Peyer's patch (tissue), 4 donors: ENCODE measurements around the gene FFAR4. TPM values are rescaled to one million over a fixed set of nuclear protein-coding genes. Genes with fewer than 3 reads are reported as not detected.

Experiments
- DNase-seq, 3 donors: peaks; one replicate each; pipeline ENCODE4 v3.0.0-alpha.2; 2017 to 2019
- H3K27ac ChIP-seq, 4 donors: fragments of 200-600 bp; sonication (generic); one replicate each; pipeline ENCODE4 v1.5.1; 2016 to 2019
- H3K27me3 ChIP-seq, 2 donors: fragments of 200-600 bp; sonication (generic); one replicate each; pipeline ENCODE4 v1.5.1; 2019
- H3K36me3 ChIP-seq, 3 donors: fragments of 200-600 bp; sonication (generic); one replicate each; pipeline ENCODE4 v1.5.1; 2016 to 2019
- H3K4me1 ChIP-seq, 4 donors: fragments of 200-600 bp; sonication (generic); one replicate each; pipeline ENCODE4 v1.5.1; 2016 to 2019
- H3K4me3 ChIP-seq, 4 donors: fragments of 200-600 bp; sonication (generic); 1 replicate in 3 of 4; 2 replicates in 1 of 4; pipeline ENCODE4 v1.5.1; 2016 to 2019; ENCODE audit warnings: mild to moderate bottlenecking in 1 of 4
- H3K9me3 ChIP-seq, 4 donors: fragments of 200-600 bp; sonication (generic); one replicate each; pipeline ENCODE4 v1.5.1; 2016 to 2019; ENCODE audit warnings: mild to moderate bottlenecking in 1 of 4
- POLR2A ChIP-seq, 2 donors: fragments of 450-650 bp; IDR thresholded peaks; one replicate each; pipeline ENCODE4 v1.5.1; 2017; ENCODE audit warnings: antibody characterized with exemption in 2 of 2, mild to moderate bottlenecking in 2 of 2, moderate library complexity in 2 of 2
- total RNA-seq, 4 donors: library from RNA; depleted of rRNA; stranded (reverse); fragments of >200 nt; gene quantifications; one replicate each; pipeline ENCODE4 v1.1.0, GENCODE V29; 2016
- TF ChIP-seq, protein P1 (sequence below), 6 experiments: fragments of 450-650 bp in 4 of 6; fragments of 200-600 bp in 2 of 6; sonication (generic) in 1 of 6; IDR thresholded peaks; one replicate each; pipeline ENCODE4 v1.5.1; 2017 to 2019; ENCODE audit warnings: antibody characterized with exemption in 6 of 6, mild to moderate bottlenecking in 3 of 6, moderate library complexity in 1 of 6

FFAR4 gene
- total RNA-seq, 4 donors from 2014 or later = 0.80 to 2.5 (median 2.3) TPM; not detected in 1

DNA sequence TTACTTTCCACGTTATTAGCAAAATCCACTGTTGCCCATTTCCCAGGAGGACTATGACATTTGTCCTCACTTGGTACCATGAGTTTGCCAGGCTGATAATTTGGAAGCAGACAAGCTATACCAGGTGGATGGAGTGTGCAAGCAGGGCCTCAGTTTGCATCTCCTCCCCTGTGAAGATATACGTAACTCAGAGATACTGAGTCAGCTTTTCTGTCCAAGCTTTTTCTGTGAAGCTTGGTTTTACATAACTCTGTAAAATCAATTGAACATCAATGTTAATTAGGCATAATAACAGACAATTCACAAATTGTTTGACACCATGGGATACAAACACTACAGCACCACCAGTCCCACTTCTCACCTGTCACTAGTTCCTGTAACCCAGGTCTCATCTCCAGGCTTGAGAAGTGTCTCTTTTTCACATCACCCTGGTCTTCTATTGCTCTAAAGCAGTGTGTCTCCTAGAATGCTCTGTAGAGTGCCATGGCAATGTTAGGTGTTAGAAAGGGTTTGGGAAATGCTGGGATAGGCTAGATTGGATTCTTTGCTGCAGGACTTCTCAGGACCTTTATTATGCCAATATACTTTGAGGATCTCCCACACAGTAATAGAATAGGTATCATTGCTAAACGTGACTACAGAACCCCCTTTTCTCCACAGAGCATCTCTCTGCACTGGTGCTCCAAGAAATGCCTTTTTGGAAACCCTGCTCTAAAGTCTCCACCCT is 13.7 kb downstream of the FFAR4 start:
- Histone ChIP-seq H3K4me1 (no peaks in the 10 kb centered on the region), H3K27ac (no peak overlapping the region), H3K27me3 (no peaks in the 10 kb centered on the region), H3K9me3 (peaks cover 0 to 3% (median 0%) of the 10 kb centered on the region in 4 donors), H3K36me3 (no peaks in the 10 kb centered on the region), H3K4me3 (no peak overlapping the region)
- no peak for DNase-seq
- TF ChIP-seq, protein P1, sequence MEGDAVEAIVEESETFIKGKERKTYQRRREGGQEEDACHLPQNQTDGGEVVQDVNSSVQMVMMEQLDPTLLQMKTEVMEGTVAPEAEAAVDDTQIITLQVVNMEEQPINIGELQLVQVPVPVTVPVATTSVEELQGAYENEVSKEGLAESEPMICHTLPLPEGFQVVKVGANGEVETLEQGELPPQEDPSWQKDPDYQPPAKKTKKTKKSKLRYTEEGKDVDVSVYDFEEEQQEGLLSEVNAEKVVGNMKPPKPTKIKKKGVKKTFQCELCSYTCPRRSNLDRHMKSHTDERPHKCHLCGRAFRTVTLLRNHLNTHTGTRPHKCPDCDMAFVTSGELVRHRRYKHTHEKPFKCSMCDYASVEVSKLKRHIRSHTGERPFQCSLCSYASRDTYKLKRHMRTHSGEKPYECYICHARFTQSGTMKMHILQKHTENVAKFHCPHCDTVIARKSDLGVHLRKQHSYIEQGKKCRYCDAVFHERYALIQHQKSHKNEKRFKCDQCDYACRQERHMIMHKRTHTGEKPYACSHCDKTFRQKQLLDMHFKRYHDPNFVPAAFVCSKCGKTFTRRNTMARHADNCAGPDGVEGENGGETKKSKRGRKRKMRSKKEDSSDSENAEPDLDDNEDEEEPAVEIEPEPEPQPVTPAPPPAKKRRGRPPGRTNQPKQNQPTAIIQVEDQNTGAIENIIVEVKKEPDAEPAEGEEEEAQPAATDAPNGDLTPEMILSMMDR (IDR thresholded peaks at IDR 0.05) = no peak
- no peak for TF ChIP-seq POLR2A (IDR thresholded peaks at IDR 0.05)

GRCh38 chr10:93580828-93581227 is 14.4 kb downstream of the FFAR4 start:
- H3K27me3 ChIP-seq = no peaks in the 10 kb centered on the region
- no peak overlapping the region for H3K4me3 ChIP-seq
- H3K4me1 ChIP-seq = no peaks in the 10 kb centered on the region
- no peak overlapping the region for H3K27ac ChIP-seq
- TF ChIP-seq POLR2A (IDR thresholded peaks at IDR 0.05) = no peak
- TF ChIP-seq, protein P1 (IDR thresholded peaks at IDR 0.05) = no peak
- no peaks in the 10 kb centered on the region for H3K36me3 ChIP-seq
- DNase-seq = no peak
- peaks cover 0 to 3% (median 0%) of the 10 kb centered on the region in 4 donors for H3K9me3 ChIP-seq

GRCh38 chr10:93584445-93584844 is 18.0 kb downstream of the FFAR4 start:
- Histone ChIP-seq H3K4me3 (no peak overlapping the region), H3K27me3 (no peaks in the 10 kb centered on the region), H3K4me1 (no peaks in the 10 kb centered on the region), H3K27ac (no peak overlapping the region), H3K36me3 (no peaks in the 10 kb centered on the region), H3K9me3 (peaks cover 0 to 3% (median 0%) of the 10 kb centered on the region in 4 donors)
- no peak for TF ChIP-seq POLR2A (IDR thresholded peaks at IDR 0.05)
- TF ChIP-seq, protein P1 (IDR thresholded peaks at IDR 0.05) = no peak
- DNase-seq = no peak

DNA sequence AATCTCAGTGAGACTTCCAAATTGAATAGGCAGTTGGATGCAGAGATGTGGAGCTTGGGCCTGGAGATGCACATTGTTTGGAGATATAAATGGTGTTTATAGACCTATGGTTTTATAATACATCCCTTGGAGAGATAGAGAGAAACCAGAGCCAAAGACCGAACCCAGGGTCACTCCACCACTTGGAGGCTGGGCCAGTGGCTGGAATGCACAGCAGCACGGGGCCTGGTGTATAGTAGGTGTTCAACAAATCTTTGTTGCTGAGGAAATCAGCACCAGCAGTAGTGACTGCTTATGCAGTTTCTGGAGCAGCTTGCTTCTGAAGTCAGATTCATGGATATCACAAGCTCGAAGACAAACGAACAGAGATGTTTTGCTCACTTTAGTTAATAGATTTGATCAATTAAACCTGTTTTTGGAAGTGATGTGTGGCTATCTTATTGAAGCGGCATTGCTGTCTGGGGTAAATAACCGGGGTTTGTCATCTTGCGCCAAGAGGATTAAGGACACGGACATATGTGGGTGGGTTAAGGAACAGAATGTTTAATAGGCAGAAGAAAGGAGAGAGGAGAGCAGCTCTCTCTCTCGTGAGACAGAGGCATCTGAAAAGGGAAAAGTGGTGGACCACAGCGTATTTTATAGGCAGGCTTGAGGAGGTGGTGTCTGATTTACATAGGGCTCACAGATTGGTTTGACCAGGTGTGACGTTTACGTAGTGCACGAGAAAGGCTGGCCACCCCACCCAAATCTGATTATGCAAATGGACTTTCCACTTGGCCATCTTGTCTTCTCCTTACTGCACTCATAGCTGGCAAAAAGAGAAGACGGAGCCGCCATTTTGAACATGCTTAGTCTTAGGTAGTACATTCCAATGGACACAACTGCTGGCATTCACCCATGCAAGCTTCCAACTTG is 23.4 kb downstream of the FFAR4 start:
- Histone ChIP-seq H3K4me1 (peaks cover 0 to 14% (median 0%) of the 10 kb centered on the region in 4 donors), H3K27ac (no peak overlapping the region), H3K4me3 (no peak overlapping the region), H3K9me3 (no peaks in the 10 kb centered on the region), H3K36me3 (no peaks in the 10 kb centered on the region), H3K27me3 (no peaks in the 10 kb centered on the region)
- DNase-seq = no peak
- TF ChIP-seq POLR2A (IDR thresholded peaks at IDR 0.05) = no peak
- TF ChIP-seq, protein P1 (IDR thresholded peaks at IDR 0.05) = no peak

- TF ChIP-seq, protein P1 (IDR thresholded peaks at IDR 0.05) = no peak
- no peak for TF ChIP-seq POLR2A (IDR thresholded peaks at IDR 0.05)
- Histone ChIP-seq H3K27me3 (no peaks in the 10 kb centered on the region), H3K36me3 (no peaks in the 10 kb centered on the region), H3K4me3 (no peak overlapping the region), H3K27ac (no peak overlapping the region), H3K9me3 (no peaks in the 10 kb centered on the region), H3K4me1 (peaks cover 0 to 14% (median 0%) of the 10 kb centered on the region in 4 donors)
- DNase-seq = no peak
Measured at GRCh38 chr10:93590638-93591037, 24.2 kb downstream of the FFAR4 start.
